ENCODE results near the gene SIRPG. TPM values are rescaled to one million over a fixed set of nuclear protein-coding genes. Genes with fewer than 3 reads are reported as not detected.

The SIRPG gene
- not detected in 2 replicates for total RNA-seq

GRCh38 chr20:1657556-1658334, at the start of gene SIRPG:
Gene SIRPG (minus strand): TSS chr20:1657779. CDS start chr20:1657714, 65 bp downstream.

GRCh38 chr20:1619861-1620444, 37.6 kb downstream of the SIRPG start, which contains the start of gene SIRPB1:
Gene SIRPB1 (minus strand): TSS chr20:1620009. CDS start chr20:1619944, 65 bp downstream.

Small RNA genes within 50 kb of the gene (small RNA-seq; reads per million reads assigned to genes)
- gene AL109809.3, result not detected
- not detected for gene RN7SL561P

Other genes starting within 250 kb of the SIRPG start
- gene NSFL1C, start 190.9 kb downstream of the SIRPG start, total RNA-seq, result 30.2 and 32.9 TPM in 2 replicates
- gene SIRPB2, start 166.4 kb downstream of the SIRPG start, total RNA-seq, result not detected in 2 replicates
- gene SIRPD, start 100.1 kb downstream of the SIRPG start, total RNA-seq, result not detected in 2 replicates
- 0.32 TPM in 1 of 2 replicates, not detected in the other for gene SIRPB1, start 37.8 kb downstream of the SIRPG start, total RNA-seq
- gene SIRPA, start 237.6 kb upstream of the SIRPG start, total RNA-seq, result 5.8 and 7.4 TPM in 2 replicates